ENCODE measurements around the gene NANOS1. TPM values are rescaled to one million over a fixed set of nuclear protein-coding genes. Genes with fewer than 3 reads are reported as not detected.

NANOS1 gene
- total RNA-seq, 4 donors from 2014 or later = 2.3 to 2.9 (median 2.7) TPM

GRCh38 chr10:119073584-119073983 is 44.1 kb downstream of the NANOS1 start:
- WGBS = 70% methylated on average over 6 of the region's 6 CpGs
- no peak for TF ChIP-seq CTCF (IDR thresholded peaks at IDR 0.05)
- no peak for TF ChIP-seq POLR2A (IDR thresholded peaks at IDR 0.05)
- no peak for TF ChIP-seq POLR2AphosphoS5 (IDR thresholded peaks at IDR 0.05)
- no peak for TF ChIP-seq EP300 (IDR thresholded peaks at IDR 0.05)
- Histone ChIP-seq H3K27ac (no peak overlapping the region), H3K27me3 (no peaks in the 10 kb centered on the region), H3K9me3 (no peaks in the 10 kb centered on the region), H3K4me3 (no peak overlapping the region), H3K36me3 (peaks cover 40% of the 10 kb centered on the region), H3K4me1 (peaks cover 35% of the 10 kb centered on the region)
- DNase-seq (ENCODE audit: low spot score in 2 of 2) = no peak

- peaks cover 49% of the 10 kb centered on the region for H3K4me1 ChIP-seq
- WGBS = 21% methylated on average over 10 of the region's 10 CpGs
- DNase-seq (ENCODE audit: low spot score in 2 of 2) = peak in 1 of 2 donors; percentile 27
- H3K9me3 ChIP-seq = no peaks in the 10 kb centered on the region
- no peaks in the 10 kb centered on the region for H3K36me3 ChIP-seq
- H3K4me3 ChIP-seq = peak overlapping the region; percentile 79
- H3K27ac ChIP-seq = no peak overlapping the region
- no peaks in the 10 kb centered on the region for H3K27me3 ChIP-seq
- TF ChIP-seq POLR2AphosphoS5 (IDR thresholded peaks at IDR 0.05) (no peak), POLR2A (IDR thresholded peaks at IDR 0.05) (no peak), EP300 (IDR thresholded peaks at IDR 0.05) (no peak), CTCF (IDR thresholded peaks at IDR 0.05) (no peak)
These were observed 49.1 kb downstream of the NANOS1 start for GRCh38 chr10:119078422-119079179.

GRCh38 chr10:119079599-119080520 is 50.3 kb downstream of the NANOS1 start:
- TF ChIP-seq POLR2A (IDR thresholded peaks at IDR 0.05) (peak; percentile 25 to 67), POLR2AphosphoS5 (IDR thresholded peaks at IDR 0.05) (no peak), EP300 (IDR thresholded peaks at IDR 0.05) (no peak), CTCF (IDR thresholded peaks at IDR 0.05) (no peak)
- Histone ChIP-seq H3K9me3 (no peaks in the 10 kb centered on the region), H3K4me1 (peaks cover 47% of the 10 kb centered on the region), H3K27me3 (no peaks in the 10 kb centered on the region), H3K36me3 (no peaks in the 10 kb centered on the region), H3K27ac (peak overlapping the region; percentile 96), H3K4me3 (peak overlapping the region; percentile 79)
- WGBS = 1% methylated on average over 32 of the region's 48 CpGs
- peak; percentile 85 to 87 for DNase-seq (ENCODE audit: low spot score in 2 of 2)

- Histone ChIP-seq H3K27me3 (no peaks in the 10 kb centered on the region), H3K9me3 (no peaks in the 10 kb centered on the region), H3K4me1 (peaks cover 47% of the 10 kb centered on the region), H3K27ac (peak within 1 kb of the TSS; percentile 96), H3K36me3 (no peaks in the 10 kb centered on the region), H3K4me3 (peak within 1 kb of the TSS; percentile 79)
- peak; percentile 93 to 96 for DNase-seq (ENCODE audit: low spot score in 2 of 2)
- under 1% methylated on average over 15 of the region's 74 CpGs for WGBS
- no peak for TF ChIP-seq EP300 (IDR thresholded peaks at IDR 0.05)
- TF ChIP-seq POLR2AphosphoS5 (IDR thresholded peaks at IDR 0.05) = peak in 2 of 3 donors; percentile 77 to 87
- no peak for TF ChIP-seq CTCF (IDR thresholded peaks at IDR 0.05)
- TF ChIP-seq POLR2A (IDR thresholded peaks at IDR 0.05) = peak; percentile 81 to 94
These were observed 51.2 kb downstream of the NANOS1 start, which contains the start of gene EIF3A for GRCh38 chr10:119080521-119081259. Gene EIF3A, minus strand, starts transcription at chr10:119080817. Its CDS starts 141 bp downstream, at chr10:119080676.

Other genes starting within 250 kb of the NANOS1 start
- 100 to 1,000 TPM; 116 to 148 (median 123) TPM for gene EIF3A, start 51.1 kb downstream of the NANOS1 start, total RNA-seq
- gene DENND10, start 74.4 kb downstream of the NANOS1 start, total RNA-seq = 10 to 100 TPM; 27.5 to 45.8 (median 33.1) TPM
- 10 to 100 TPM; 12.2 to 37.4 (median 15.0) TPM for gene SFXN4, start 136.0 kb downstream of the NANOS1 start, total RNA-seq
- 10 to 100 TPM; 58.8 to 78.3 (median 62.1) TPM for gene PRDX3, start 149.1 kb downstream of the NANOS1 start, total RNA-seq
- gene GRK5, start 177.9 kb downstream of the NANOS1 start, total RNA-seq = 1 to 10 TPM; 4.8 to 9.0 (median 6.7) TPM

Data from suprapubic skin (tissue), 4 donors.